Measurements from ENCODE around the gene ERBB3.
A peak's percentile ranks its signal among the peaks of the same experiment; 100 is the strongest.
"Not testable (repeated sequence)": the region's sequence is repeated elsewhere in the genome, so short reads cannot be mapped to it uniquely, and the experiment has no call there.

The ERBB3 gene

DNA sequence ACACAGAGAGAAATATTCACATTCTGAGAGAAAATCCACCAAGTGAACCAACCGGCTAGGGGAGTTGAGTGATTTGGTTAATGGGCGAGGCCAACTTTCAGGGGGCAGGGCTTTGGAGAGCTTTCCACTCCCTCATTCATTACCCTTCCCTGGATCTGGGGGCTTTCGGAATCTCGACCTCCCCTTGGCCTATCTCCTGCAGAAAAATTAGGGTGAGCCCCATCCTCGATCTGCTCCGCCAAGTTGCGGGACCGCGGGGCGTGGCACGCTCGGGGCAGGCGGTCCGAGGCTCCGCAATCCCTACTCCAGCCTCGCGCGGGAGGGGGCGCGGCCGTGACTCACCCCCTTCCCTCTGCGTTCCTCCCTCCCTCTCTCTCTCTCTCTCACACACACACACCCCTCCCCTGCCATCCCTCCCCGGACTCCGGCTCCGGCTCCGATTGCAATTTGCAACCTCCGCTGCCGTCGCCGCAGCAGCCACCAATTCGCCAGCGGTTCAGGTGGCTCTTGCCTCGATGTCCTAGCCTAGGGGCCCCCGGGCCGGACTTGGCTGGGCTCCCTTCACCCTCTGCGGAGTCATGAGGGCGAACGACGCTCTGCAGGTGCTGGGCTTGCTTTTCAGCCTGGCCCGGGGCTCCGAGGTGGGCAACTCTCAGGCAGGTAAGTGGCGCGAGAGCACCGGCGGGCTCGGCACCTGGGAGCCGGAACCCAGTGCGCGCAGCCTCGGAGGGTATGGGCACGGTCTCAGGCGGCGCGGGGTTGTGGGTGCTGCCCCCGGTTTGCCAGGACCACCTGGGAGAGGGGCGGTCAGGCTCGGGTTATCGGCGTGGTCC lies at the start of gene ERBB3:
Gene ERBB3 (plus strand): TSS at position 443 of the 833 bp plus-strand sequence. CDS start 136 bp downstream, at position 579.
- DNase-seq, result peak; percentile 65 to 70

DNA sequence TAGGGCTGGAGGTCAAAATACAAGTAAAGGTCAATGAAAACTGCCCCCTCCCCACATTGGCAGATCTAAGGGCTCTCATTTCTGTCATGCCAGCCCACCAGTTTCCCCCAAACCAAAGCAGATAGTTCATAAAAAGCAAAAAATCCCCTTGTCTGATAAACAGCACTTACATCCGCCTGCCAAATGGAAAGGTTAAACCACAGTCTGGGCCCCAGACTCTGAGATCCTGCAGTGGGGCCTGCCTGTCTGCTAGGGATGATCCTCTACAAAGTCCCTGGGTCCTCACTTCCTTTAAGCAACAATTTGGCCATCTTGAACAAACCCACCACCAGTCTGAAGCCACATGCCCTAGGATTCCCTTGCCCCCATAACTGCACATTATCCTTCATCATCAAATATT lies 48.0 kb upstream of the ERBB3 start:
- peak in 1 of 2 experiments; percentile 28 for DNase-seq

DNA sequence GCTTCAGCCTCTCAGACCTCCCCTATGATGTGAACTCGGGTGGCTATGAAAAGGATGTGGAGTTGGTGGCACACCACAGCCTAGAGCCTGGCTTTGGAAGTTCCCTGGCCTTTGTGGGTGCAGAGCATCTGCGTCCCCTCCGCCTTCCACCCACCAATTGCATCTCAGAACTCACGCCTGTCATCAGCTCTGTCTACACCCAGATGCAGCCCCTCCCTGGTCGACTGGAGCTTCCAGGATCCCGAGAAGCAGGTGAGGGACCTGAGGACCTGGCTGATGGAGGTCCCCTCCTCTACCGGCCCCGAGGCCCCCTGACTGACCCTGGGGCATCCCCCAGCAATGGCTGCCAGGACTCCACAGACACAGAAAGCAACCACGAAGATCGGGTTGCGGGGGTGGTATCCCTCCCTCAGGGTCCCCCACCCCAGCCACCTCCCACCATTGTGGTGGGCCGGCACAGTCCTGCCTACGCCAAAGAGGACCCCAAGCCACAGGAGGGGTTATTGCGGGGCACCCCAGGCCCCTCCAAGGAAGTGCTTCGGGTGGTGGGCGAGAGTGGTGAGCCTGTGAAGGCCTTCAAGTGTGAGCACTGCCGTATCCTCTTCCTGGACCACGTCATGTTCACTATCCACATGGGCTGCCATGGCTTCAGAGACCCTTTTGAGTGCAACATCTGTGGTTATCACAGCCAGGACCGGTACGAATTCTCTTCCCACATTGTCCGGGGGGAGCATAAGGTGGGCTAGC lies 45.2 kb upstream of the ERBB3 start:
- no peak for DNase-seq

DNA sequence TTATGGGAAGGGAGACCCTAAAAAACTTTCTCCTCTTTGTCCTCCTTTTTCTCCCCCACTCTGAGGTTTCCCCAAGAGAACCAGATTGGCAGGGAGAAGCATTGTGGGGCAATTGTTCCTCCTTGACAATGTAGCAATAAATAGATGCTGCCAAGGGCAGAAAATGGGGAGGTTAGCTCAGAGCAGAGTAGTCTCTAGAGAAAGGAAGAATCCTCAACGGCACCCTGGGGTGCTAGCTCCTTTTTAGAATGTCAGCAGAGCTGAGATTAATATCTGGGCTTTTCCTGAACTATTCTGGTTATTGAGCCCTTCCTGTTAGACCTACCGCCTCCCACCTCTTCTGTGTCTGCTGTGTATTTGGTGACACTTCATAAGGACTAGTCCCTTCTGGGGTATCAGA lies 42.8 kb upstream of the ERBB3 start:
- DNase-seq, result no peak

DNA sequence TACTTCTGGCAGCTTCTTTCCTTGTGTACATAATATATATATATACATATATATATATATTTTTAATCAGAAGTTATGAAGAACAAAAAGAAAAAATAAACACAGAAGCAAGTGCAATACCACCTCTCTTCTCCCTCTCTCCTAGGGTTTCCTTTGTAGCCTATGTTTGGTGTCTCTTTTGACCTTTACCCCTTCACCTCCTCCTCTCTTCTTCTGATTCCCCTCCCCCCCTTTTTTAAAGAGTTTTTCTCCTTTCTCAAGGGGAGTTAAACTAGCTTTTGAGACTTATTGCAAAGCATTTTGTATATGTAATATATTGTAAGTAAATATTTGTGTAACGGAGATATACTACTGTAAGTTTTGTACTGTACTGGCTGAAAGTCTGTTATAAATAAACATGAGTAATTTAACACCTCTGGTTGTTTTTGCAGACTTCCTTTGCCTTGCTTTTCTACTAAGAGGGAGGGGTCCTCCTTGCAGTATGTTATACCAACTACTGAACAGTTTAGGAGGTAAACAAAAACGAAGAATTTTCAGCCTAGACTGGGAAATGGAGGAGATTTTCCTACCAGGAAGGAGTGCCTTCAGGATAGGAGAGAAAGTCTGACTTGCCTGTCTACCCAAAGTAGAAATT lies 41.8 kb upstream of the ERBB3 start:
- DNase-seq, result no peak

DNA sequence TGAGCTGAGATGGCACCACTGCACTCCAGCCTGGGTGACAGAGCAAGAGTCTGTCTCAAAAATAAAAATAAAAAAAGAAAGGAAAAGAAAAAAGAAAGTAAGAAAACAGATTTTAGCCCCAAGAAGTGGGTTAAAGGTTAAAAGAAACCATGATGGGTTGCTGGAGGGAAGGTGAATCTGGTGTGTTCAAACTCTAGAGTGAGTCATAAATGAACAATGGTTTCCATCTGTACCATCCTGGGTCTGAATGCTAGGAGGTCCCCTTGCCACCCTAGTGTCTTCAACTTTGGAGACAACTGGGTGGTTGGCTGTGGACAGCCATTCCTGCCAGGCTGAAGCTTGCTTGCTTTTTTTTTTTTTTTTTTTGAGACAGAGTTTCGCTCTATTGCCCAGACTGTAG lies 39.8 kb upstream of the ERBB3 start:
- peak in 1 of 2 experiments; percentile 33 for DNase-seq

DNA sequence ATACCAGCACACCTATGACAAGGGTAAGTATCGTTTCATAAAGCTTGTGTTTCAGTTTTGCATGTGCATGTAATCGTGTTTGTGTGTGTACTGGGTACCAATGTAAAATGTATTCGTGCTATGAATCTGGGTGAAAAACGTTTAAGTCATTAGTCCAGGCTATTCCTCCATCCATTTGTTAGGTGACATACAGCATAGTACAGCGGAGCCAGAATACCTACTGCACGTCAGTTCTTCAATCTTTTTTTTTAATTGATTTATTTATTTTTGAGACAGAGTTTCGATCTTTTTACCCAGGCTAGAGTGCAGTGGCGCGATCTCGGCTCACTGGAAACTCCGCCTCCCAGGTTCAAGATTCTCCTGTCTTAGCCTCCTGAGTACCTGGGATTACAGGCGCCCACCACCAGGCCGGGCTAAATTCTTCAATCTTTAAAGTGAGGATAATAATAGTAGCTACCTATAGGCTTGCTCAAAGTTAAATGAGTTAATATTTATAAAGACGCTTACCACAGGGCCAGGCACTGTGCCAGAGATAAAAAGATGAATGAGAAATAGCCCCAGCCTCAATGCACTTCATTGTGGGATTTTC lies 38.9 kb upstream of the ERBB3 start:
- no peak for DNase-seq

DNA sequence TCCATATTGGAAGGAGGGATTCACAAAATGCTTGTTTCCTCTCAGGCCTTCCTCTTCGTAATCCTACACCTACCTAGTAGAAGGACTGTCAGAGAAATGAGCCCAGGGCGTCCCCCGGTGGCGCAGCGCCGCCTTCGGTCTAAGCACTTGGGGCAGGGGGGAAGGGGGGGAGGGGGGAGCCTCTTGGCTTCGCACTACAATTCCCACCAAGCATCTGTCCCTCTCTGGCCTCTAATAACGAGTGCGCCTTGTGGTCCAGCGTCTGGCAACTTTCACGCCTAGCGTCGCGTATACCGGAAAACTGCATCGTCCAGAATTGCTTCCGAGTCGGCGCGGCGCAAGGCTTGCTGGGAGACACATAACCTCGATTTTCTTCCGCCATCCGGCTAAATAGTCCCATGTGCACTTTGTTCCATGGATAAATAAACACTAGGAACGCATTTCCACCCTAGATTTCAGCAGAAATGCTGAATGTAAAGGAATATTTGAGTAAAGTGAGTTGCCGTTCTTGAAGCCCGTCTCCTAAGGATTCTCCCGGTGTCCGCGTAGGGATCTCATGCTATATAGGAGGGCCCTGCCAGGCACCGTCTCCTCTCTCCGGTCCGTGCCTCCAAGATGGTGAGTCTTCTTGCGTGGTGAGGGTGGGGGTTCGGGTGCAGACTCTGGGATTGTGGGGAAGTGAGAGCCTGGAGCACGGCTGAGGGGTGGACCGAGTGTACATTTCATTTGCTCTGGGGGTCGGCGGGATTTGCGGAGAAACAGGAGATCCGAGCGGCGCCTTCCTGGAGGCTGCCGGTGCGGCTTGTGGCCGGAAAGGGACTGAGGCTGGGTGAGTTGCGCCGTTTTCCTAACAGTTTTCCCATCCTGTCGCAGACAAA lies 38.2 kb upstream of the ERBB3 start, which contains the start of gene RPS26:
Gene RPS26 (plus strand): TSS at position 367 of the 878 bp plus-strand sequence. CDS start 249 bp downstream, at position 616.
- DNase-seq, result peak; percentile 83 to 92

DNA sequence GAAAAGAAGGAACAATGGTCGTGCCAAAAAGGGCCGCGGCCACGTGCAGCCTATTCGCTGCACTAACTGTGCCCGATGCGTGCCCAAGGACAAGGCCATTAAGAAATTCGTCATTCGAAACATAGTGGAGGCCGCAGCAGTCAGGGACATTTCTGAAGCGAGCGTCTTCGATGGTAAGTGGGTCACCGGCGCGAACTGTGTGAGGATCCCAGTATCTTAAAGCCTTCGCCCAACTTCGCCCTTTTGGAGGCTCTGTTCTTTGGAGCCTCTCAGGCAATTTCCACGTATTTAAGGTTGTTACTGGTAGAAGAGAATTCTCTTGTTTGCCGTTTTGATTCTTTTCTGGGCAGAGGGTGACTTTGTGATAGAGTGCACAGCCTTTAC lies 37.5 kb upstream of the ERBB3 start:
- not testable (repeated sequence) for DNase-seq

DNA sequence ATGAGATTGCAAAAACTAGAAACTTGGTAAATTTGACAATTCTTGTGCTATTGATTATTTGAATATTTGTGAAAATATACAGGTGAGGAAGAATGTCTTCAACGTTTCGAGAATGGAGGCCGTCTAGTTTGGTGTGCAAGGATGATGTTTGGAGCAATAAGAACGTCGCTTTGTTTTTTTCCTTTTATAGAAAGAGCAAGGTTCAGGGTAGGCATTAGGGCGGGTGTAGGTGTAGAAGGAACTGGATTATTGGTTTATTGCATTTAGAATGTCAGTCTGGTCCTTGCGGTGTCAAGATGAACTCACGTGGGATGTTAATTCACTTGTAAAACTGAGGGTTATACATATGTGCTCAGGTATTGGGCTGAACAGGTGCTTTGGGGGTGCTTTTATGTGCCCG lies 37.1 kb upstream of the ERBB3 start:
- DNase-seq, result no peak

DNA sequence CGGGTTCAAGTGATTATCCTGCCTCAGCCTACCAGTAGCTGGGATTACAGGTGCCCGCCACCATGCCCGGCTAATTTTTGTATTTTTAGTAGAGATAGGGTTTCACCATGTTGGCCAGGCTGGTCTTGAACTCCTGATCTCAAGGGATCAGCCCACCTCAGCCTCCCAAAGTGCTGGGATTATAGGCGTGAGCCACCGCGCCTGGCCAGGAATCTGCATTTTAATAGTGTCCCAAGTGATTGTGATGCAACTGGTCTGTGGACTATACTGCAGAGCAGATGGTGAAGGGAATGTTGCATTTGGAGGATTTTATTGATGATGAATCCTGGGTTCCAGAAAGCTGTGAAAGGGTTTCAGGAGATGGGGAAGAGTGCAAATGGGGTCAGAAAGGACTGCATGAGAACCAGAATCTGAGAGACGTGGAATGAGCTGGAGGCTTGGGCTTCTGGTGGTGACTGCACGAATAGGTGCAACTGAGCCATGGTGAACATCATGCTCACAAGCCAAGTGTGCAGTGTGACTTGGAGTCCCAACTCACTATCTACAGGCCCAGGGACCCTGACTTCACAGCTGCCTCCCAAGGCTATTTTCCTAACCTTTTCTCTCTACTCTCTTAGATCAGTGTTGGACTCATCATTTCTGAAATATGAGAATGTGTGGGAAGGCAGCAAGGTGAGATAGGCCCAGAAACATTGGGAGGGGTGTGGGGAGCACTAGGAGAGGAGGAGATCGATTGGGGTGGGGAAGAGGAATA lies 33.8 kb upstream of the ERBB3 start:
- no peak for DNase-seq

DNA sequence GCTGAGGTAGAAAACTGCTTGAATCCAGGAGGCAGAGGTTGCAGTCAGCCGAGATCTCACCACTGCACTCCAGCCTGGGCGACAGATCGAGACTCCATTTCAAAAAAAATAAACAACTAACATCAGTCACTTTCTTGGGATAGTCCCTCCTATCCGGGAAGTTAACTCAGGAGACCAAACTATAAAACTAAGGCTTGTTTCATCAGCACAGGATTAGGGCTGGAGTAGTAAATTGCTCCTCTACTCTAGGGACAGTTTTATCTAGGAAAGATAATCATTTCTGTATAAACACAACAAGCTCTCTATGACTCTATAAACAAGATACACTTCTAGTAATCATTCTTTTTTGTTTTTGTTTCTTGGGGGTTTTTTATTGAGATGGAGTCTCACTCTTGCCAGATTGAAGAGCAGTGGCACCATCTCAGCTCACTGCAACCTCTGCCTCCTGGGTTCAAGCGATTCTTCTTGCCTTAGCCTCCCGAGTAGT lies 26.5 kb upstream of the ERBB3 start:
- no peak for DNase-seq

DNA sequence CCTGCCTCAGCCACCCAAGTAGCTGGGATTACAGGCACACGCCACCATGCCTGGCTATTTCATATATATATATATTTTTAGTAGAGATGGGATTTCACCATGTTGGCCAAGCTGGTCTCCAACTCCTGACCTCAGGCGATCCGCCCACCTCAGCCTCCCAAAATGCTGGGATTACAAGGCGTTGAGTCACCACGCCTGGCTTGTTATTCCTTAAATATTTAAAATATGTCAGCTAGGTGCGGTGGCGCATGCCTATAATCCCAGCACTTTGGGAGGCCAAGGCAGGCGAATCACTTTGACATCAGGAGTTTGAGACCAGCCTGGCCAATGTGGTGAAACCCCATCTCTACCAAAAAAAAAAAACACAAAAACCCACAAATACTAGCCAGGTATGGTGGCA lies 20.0 kb upstream of the ERBB3 start:
- not testable (repeated sequence) for DNase-seq

DNA sequence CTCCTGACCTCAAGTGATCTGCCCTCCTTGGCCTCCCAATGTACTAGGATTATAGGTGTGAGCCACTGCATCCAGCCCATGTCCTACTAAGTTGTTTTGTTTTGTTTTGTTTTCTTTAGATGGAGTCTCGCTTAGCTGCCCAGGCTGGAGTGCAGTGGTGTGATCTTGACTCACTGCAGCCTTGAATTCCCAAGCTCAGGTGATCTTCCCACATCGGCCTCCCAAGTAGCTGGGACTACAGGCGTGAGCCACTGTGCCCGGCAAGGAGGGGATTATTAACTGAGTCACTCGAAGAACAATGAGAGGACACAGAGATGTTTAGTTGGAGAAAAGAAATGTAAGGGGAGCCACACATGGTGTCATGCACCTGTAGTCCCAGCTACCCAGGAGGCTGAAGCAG lies 18.0 kb upstream of the ERBB3 start:
- DNase-seq, result no peak

DNA sequence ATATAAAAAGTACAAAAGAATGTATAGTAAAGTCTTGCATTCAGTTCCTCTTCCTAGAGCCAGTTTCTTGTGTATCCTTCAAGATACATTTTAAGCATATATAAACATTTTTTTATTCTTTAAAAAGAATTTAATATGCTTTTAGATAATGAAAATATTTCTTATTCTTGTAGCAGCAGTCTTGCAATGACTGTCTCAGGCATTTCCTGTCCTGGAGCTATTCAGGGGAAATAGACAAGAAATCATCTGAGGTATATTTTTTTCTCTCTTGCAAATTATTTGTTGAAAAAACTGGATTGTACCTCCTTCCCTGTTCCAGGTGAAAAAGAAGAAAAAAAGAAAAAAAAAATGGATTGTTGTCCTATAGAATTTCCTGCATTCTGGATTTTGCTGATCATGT lies 17.0 kb upstream of the ERBB3 start:
- no peak for DNase-seq

DNA sequence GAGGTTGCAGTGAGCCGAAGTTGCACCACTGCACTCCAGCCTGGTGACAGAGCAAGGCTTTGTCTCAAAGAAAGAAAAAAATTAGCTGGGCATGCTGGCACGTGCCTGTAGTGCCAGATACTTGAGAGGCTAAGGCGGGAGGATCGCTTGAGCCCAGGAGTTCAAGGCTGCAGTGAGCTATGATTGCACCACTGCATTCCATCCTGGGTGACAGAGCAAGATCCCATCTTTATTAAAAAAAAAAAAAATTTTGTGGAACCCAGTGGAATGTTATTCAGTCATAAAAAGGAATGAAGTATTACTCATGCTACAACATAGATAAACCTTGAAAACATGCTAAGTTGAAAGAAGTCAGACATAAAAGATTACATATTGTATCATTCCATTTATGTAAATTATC lies 8.3 kb upstream of the ERBB3 start:
- DNase-seq, result no peak

DNA sequence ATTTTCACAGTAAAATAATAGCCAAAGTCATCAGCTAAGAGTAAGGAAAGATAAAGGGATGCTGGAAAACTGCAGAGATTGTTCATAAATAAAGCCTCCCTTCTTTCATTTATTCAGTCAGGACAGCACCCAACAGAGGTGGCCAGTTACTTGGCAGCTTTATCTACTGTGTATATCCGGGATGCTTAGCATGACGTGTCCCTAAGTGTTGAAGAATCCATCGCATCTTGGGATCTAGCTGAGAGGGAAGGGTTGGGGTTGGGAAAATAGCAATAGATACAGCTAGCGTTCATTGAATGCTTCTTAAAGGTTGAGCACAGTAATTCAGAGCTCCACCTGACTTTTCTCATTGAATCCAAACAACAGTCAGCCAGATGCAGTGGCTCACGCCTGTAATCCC lies 5.6 kb upstream of the ERBB3 start:
- no peak for DNase-seq

DNA sequence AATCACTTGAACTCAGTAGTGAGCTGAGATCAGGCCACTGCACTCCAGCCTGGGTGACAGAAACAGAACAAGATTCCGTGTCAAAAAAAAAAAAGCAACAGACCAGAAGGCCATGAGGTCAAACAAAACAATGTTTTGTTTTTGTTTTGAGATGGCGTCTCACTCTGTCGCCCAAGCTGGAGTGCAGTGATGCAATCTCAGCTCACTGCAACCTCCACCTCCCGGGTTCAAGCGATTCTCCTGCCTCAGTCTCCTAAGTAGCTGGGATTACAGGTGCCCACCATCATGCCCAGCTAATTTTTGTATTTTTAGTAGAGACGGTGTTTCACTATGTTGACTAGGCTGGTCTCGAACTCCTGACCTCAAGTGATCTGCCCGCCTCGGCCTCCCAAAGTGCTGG lies 2.0 kb upstream of the ERBB3 start:
- DNase-seq, result not testable (repeated sequence)

DNA sequence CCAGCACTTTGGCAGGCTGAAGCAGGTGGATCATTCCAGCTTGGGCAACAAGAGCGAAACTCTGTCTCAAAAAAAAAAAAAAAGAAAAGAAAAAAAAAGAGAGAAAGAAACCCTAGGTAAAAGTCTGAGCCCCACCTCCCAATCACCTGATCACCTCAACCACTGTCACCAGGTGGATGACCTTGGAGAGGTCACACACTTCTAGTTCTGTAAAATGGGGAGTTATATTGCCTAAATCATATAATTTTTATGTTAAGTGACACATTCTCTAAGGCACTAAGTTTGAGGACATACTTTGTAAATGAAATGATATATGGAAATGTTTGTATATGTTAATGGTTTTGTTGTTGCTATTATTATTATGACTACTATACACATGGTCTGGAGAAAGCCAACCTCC lies 1.5 kb upstream of the ERBB3 start:
- DNase-seq, result no peak

DNA sequence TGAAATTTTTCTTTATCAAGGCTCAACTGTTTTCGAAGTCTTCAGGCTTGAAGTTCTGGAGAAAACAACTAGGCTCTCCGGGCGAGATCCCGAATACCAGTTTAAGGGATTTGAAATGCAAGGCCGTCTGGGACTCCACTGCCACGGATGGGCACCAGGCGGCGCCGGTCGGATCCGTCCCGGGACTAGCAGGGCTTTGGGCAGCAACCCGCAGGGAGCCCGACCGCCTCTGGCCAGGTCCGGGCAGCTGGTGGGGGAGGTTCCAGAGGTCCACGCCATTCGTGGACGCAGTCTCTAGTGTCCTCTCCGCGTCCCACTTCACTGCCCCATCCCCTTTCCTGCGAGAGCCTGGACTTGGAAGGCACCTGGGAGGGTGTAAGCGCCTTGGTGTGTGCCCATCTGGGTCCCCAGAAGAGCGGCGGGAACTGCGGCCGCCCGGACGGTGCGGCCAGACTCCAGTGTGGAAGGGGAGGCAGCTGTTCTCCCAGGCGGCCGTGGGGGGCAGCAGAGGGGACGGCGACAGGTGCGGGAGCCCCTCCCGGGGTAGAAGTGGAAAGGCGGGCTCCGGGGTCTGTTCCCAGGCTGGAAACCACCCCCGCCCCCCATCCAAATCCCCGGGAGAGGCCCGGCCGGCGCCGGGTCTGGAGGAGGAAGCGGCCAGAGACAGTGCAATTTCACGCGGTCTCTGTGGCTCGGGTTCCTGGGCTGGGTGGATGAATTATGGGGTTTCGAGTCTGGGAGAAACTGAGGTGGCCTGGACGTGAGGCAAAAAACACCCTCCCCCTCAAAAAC lies 838 bp upstream of the ERBB3 start:
- peak; percentile 27 to 45 for DNase-seq
